GM23338 (cell line): ENCODE results near the gene HDGFL2. TPM values are rescaled to one million over a fixed set of nuclear protein-coding genes. Genes with fewer than 3 reads are reported as not detected.

Experiments
- ATAC-seq: fragments of 200-7000 bp; cut with Tn5 transposase; 3 replicates; pipeline ENCODE4 v1.9.1; 2020
- DNase-seq: peaks from one replicate; pipeline ENCODE4 v3.0.0-alpha.2; 2015; ENCODE audit warnings: low spot score
- H2AFZ ChIP-seq: fragments of 200-600 bp; sonication (generic); 2 replicates; pipeline ENCODE4 v1.8.0; 2016; ENCODE audit warnings: antibody characterized with exemption, mild to moderate bottlenecking, moderate library complexity
- H3F3A ChIP-seq: fragments of 200-600 bp; sonication (generic); replicated peaks from 2 replicates; pipeline ENCODE4 v1.8.0; 2017; ENCODE audit warnings: antibody characterized with exemption, mixed run types, low read depth
- H3K27ac ChIP-seq: fragments of 200-600 bp; sonication (generic); 2 replicates; pipeline ENCODE4 v1.6.1; 2016; ENCODE audit warnings: low read depth
- H3K27me3 ChIP-seq: fragments of 200-600 bp; sonication (generic); 2 replicates; pipeline ENCODE4 v1.8.0; 2016; ENCODE audit warnings: mild to moderate bottlenecking, mixed run types, moderate library complexity; ENCODE audit not compliant: insufficient read depth
- H3K36me3 ChIP-seq: fragments of 200-600 bp; sonication (generic); 2 replicates; pipeline ENCODE4 v1.8.0; 2016; ENCODE audit warnings: mild to moderate bottlenecking; ENCODE audit not compliant: insufficient read depth
- H3K4me1 ChIP-seq: fragments of 200-600 bp; sonication (generic); 2 replicates; pipeline ENCODE4 v1.8.0; 2016; ENCODE audit warnings: mild to moderate bottlenecking, moderate library complexity; ENCODE audit not compliant: insufficient read depth
- H3K4me2 ChIP-seq: fragments of 200-600 bp; sonication (generic); 2 replicates; pipeline ENCODE4 v1.7.1; 2017; ENCODE audit warnings: mixed run types
- H3K4me3 ChIP-seq: fragments of 200-600 bp; sonication (generic); 2 replicates; pipeline ENCODE4 v1.6.1; 2016; ENCODE audit warnings: mixed run types
- H3K79me2 ChIP-seq: fragments of 200-600 bp; sonication (generic); replicated peaks from 2 replicates; pipeline ENCODE4 v1.8.0; 2017; ENCODE audit warnings: mild to moderate bottlenecking; ENCODE audit not compliant: insufficient read depth
- H3K9me2 ChIP-seq: fragments of 200-600 bp; sonication (generic); 2 replicates; pipeline ENCODE4 v1.8.0; 2017; ENCODE audit not compliant: insufficient read depth
- H4K20me1 ChIP-seq: fragments of 200-600 bp; sonication (generic); replicated peaks from 2 replicates; pipeline ENCODE4 v1.8.0; 2017; ENCODE audit warnings: mild to moderate bottlenecking; ENCODE audit not compliant: insufficient read depth
- H3K27ac Mint-ChIP-seq: 2 replicates; pipeline ENCODE4 v1.8.0; 2020; ENCODE audit warnings: inconsistent platforms, mild to moderate bottlenecking, moderate library complexity, mixed read lengths
- H3K27me3 Mint-ChIP-seq: 3 replicates; pipeline ENCODE4 v1.8.0; 2022; ENCODE audit warnings: low read depth, mild to moderate bottlenecking, moderate library complexity, mixed read lengths, inconsistent platforms; ENCODE audit not compliant: insufficient read depth, poor library complexity
- H3K36me3 Mint-ChIP-seq: 3 replicates; pipeline ENCODE4 v1.8.0; 2021; ENCODE audit warnings: low read depth, mild to moderate bottlenecking, inconsistent platforms, moderate library complexity, mixed read lengths
- H3K4me1 Mint-ChIP-seq: 3 replicates; pipeline ENCODE4 v1.8.0; 2020; ENCODE audit warnings: mild to moderate bottlenecking, inconsistent platforms, mixed read lengths
- H3K4me3 Mint-ChIP-seq: 3 replicates; pipeline ENCODE4 v1.8.0; 2021; ENCODE audit warnings: moderate library complexity, mild to moderate bottlenecking, inconsistent platforms, mixed read lengths
- H3K9me3 Mint-ChIP-seq: 3 replicates; pipeline ENCODE4 v1.8.0; 2020; ENCODE audit warnings: moderate library complexity, mild to moderate bottlenecking, inconsistent platforms, mixed read lengths
- CREB1 ChIP-seq: fragments of 250-450 bp; sonication (Bioruptor Pico); IDR thresholded peaks from 2 replicates; pipeline ENCODE4 v1.5.0; 2020; ENCODE audit warnings: low read depth, mild to moderate bottlenecking, moderate library complexity
- EZH2 ChIP-seq: fragments of 200-600 bp; sonication (generic); IDR thresholded peaks from one replicate; pipeline ENCODE4 v1.8.0; 2017; ENCODE audit warnings: antibody characterized with exemption, mild to moderate bottlenecking, low read depth; ENCODE audit not compliant: unreplicated experiment
- EZH2phosphoT487 ChIP-seq: fragments of 200-600 bp; sonication (generic); IDR thresholded peaks from one replicate; pipeline ENCODE4 v1.8.1; 2018; ENCODE audit warnings: antibody characterized with exemption; ENCODE audit not compliant: unreplicated experiment
- JUNB ChIP-seq: IDR thresholded peaks from one replicate; pipeline ENCODE4 v1.6.1; 2016; ENCODE audit warnings: antibody characterized with exemption; ENCODE audit not compliant: unreplicated experiment
- NANOG ChIP-seq: IDR thresholded peaks from 2 replicates; pipeline ENCODE4 v1.6.1; 2016; ENCODE audit warnings: antibody characterized with exemption, borderline replicate concordance
- POLR2AphosphoS5 ChIP-seq: IDR thresholded peaks from 2 replicates; pipeline ENCODE4 v1.6.1; 2016; ENCODE audit warnings: antibody characterized with exemption, low read depth
- STAT1 ChIP-seq: IDR thresholded peaks from one replicate; pipeline ENCODE4 v1.6.1; 2016; ENCODE audit warnings: antibody characterized with exemption; ENCODE audit not compliant: unreplicated experiment
- ZNF114 ChIP-seq: fragments of 250-450 bp; sonication (Bioruptor Pico); IDR thresholded peaks from 2 replicates; pipeline ENCODE4 v1.5.0; 2020; ENCODE audit warnings: mild to moderate bottlenecking, moderate library complexity
- ZNF331 ChIP-seq: fragments of 250-450 bp; sonication (Bioruptor Pico); IDR thresholded peaks from 2 replicates; pipeline ENCODE4 v1.5.0; 2020; ENCODE audit warnings: low read depth, mild to moderate bottlenecking, moderate library complexity
- polyA plus RNA-seq: library from polyadenylated mRNA; unstranded; fragments of >200 nt; fragmentation: Nextera tagmentation; extraction: Ambion mirVana; gene quantifications from 2 replicates; pipeline ENCODE4 v1.2.1, GENCODE V29; 2016
- total RNA-seq: library from RNA; depleted of rRNA; stranded (reverse); fragments of >200 nt; shearing (Covaris generic); gene quantifications from 2 replicates; pipeline ENCODE4 v1.2.3, GENCODE V29; 2014
- TF ChIP-seq, protein P1 (sequence below): IDR thresholded peaks from one replicate; pipeline ENCODE4 v1.6.1; 2018; ENCODE audit warnings: antibody characterized with exemption; ENCODE audit not compliant: unreplicated experiment
- TF ChIP-seq, protein P2 (sequence below), 2 experiments: fragments of 200-600 bp in 1 of 2; sonication (generic) in 1 of 2; conservative IDR thresholded peaks; 2 replicates each; pipeline versions ENCODE4 v1.5.1 to v1.6.1; 2016 to 2017; ENCODE audit warnings: antibody characterized with exemption in 2 of 2, low read depth in 2 of 2, mild to moderate bottlenecking in 2 of 2, moderate library complexity in 1 of 2
- TF ChIP-seq, protein P3 (sequence below): fragments of 250-450 bp; sonication (Bioruptor Pico); IDR thresholded peaks from 2 replicates; pipeline ENCODE4 v1.5.0; 2020; ENCODE audit warnings: mild to moderate bottlenecking, moderate library complexity
- TF ChIP-seq, protein P4 (sequence below): IDR thresholded peaks from 2 replicates; pipeline ENCODE4 v1.6.1; 2016; ENCODE audit warnings: antibody characterized with exemption

Gene HDGFL2
- total and polyA plus RNA-seq, 2 experiments from 2014 or later: 64.8 to 113 TPM

DNA sequence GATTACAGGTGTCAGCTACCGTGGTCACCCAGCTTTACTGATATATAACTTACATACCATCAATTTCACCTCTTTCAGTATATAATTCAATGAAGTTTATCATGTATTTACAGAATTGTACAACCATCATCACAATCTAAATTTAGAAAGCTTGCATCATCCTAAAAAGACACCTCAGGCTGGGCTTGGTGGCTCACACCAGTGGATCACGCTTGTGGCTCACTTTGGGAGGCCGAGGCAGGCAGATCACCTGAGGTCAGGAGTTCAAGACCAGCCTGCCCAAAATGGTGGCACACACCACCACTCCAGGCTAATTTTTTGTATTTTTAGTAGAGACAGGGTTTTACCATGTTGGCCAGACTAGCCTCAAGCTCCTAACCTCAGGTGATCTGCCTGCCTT is 4.3 kb upstream of the HDGFL2 start:
- H3K4me2 ChIP-seq: no peak overlapping the region
- H3K79me2 ChIP-seq: peaks cover 5% of the 10 kb centered on the region
- no peaks in the 10 kb centered on the region for H3K36me3 ChIP-seq
- Mint-ChIP-seq H3K4me3 (no peak overlapping the region), H3K4me1 (0 out of 3 replicates have a peak, but pooled peaks cover 3% of the 10 kb centered on the region), H3K9me3 (no peaks in the 10 kb centered on the region), H3K36me3 (no peaks in the 10 kb centered on the region), H3K27ac (no peak overlapping the region), H3K27me3 (no peaks in the 10 kb centered on the region)
- H3K4me3 ChIP-seq: no peak overlapping the region
- ATAC-seq (no peak), DNase-seq (no peak)
- no peak overlapping the region for H3K27ac ChIP-seq
- H2AFZ ChIP-seq: no peak overlapping the region
- no peaks in the 10 kb centered on the region for H3K9me2 ChIP-seq
- TF ChIP-seq NANOG (no peak), EZH2phosphoT487 (no peak), EZH2 (no peak), CREB1 (no peak), JUNB (no peak), ZNF114 (CRISPR knock-in tag) (no peak), STAT1 (no peak), ZNF331 (no peak), POLR2AphosphoS5 (no peak)
- TF ChIP-seq, protein P1, sequence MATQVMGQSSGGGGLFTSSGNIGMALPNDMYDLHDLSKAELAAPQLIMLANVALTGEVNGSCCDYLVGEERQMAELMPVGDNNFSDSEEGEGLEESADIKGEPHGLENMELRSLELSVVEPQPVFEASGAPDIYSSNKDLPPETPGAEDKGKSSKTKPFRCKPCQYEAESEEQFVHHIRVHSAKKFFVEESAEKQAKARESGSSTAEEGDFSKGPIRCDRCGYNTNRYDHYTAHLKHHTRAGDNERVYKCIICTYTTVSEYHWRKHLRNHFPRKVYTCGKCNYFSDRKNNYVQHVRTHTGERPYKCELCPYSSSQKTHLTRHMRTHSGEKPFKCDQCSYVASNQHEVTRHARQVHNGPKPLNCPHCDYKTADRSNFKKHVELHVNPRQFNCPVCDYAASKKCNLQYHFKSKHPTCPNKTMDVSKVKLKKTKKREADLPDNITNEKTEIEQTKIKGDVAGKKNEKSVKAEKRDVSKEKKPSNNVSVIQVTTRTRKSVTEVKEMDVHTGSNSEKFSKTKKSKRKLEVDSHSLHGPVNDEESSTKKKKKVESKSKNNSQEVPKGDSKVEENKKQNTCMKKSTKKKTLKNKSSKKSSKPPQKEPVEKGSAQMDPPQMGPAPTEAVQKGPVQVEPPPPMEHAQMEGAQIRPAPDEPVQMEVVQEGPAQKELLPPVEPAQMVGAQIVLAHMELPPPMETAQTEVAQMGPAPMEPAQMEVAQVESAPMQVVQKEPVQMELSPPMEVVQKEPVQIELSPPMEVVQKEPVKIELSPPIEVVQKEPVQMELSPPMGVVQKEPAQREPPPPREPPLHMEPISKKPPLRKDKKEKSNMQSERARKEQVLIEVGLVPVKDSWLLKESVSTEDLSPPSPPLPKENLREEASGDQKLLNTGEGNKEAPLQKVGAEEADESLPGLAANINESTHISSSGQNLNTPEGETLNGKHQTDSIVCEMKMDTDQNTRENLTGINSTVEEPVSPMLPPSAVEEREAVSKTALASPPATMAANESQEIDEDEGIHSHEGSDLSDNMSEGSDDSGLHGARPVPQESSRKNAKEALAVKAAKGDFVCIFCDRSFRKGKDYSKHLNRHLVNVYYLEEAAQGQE: no peak
- TF ChIP-seq, protein P2, sequence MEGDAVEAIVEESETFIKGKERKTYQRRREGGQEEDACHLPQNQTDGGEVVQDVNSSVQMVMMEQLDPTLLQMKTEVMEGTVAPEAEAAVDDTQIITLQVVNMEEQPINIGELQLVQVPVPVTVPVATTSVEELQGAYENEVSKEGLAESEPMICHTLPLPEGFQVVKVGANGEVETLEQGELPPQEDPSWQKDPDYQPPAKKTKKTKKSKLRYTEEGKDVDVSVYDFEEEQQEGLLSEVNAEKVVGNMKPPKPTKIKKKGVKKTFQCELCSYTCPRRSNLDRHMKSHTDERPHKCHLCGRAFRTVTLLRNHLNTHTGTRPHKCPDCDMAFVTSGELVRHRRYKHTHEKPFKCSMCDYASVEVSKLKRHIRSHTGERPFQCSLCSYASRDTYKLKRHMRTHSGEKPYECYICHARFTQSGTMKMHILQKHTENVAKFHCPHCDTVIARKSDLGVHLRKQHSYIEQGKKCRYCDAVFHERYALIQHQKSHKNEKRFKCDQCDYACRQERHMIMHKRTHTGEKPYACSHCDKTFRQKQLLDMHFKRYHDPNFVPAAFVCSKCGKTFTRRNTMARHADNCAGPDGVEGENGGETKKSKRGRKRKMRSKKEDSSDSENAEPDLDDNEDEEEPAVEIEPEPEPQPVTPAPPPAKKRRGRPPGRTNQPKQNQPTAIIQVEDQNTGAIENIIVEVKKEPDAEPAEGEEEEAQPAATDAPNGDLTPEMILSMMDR (conservative IDR thresholded peaks at IDR 0.05; ENCODE audit: low read depth in 2 of 2): no peak
- TF ChIP-seq, protein P3, sequence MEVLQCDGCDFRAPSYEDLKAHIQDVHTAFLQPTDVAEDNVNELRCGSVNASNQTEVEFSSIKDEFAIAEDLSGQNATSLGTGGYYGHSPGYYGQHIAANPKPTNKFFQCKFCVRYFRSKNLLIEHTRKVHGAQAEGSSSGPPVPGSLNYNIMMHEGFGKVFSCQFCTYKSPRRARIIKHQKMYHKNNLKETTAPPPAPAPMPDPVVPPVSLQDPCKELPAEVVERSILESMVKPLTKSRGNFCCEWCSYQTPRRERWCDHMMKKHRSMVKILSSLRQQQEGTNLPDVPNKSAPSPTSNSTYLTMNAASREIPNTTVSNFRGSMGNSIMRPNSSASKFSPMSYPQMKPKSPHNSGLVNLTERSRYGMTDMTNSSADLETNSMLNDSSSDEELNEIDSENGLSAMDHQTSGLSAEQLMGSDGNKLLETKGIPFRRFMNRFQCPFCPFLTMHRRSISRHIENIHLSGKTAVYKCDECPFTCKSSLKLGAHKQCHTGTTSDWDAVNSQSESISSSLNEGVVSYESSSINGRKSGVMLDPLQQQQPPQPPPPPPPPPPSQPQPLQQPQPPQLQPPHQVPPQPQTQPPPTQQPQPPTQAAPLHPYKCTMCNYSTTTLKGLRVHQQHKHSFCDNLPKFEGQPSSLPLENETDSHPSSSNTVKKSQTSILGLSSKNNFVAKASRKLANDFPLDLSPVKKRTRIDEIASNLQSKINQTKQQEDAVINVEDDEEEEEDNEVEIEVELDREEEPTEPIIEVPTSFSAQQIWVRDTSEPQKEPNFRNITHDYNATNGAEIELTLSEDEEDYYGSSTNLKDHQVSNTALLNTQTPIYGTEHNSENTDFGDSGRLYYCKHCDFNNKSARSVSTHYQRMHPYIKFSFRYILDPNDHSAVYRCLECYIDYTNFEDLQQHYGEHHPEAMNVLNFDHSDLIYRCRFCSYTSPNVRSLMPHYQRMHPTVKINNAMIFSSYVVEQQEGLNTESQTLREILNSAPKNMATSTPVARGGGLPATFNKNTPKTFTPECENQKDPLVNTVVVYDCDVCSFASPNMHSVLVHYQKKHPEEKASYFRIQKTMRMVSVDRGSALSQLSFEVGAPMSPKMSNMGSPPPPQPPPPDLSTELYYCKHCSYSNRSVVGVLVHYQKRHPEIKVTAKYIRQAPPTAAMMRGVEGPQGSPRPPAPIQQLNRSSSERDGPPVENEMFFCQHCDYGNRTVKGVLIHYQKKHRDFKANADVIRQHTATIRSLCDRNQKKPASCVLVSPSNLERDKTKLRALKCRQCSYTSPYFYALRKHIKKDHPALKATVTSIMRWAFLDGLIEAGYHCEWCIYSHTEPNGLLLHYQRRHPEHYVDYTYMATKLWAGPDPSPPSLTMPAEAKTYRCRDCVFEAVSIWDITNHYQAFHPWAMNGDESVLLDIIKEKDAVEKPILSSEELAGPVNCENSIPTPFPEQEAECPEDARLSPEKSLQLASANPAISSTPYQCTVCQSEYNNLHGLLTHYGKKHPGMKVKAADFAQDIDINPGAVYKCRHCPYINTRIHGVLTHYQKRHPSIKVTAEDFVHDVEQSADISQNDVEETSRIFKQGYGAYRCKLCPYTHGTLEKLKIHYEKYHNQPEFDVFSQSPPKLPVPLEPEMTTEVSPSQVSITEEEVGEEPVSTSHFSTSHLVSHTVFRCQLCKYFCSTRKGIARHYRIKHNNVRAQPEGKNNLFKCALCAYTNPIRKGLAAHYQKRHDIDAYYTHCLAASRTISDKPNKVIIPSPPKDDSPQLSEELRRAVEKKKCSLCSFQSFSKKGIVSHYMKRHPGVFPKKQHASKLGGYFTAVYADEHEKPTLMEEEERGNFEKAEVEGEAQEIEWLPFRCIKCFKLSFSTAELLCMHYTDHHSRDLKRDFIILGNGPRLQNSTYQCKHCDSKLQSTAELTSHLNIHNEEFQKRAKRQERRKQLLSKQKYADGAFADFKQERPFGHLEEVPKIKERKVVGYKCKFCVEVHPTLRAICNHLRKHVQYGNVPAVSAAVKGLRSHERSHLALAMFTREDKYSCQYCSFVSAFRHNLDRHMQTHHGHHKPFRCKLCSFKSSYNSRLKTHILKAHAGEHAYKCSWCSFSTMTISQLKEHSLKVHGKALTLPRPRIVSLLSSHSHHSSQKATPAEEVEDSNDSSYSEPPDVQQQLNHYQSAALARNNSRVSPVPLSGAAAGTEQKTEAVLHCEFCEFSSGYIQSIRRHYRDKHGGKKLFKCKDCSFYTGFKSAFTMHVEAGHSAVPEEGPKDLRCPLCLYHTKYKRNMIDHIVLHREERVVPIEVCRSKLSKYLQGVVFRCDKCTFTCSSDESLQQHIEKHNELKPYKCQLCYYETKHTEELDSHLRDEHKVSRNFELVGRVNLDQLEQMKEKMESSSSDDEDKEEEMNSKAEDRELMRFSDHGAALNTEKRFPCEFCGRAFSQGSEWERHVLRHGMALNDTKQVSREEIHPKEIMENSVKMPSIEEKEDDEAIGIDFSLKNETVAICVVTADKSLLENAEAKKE (CRISPR knock-in tag): no peak
- TF ChIP-seq, protein P4, sequence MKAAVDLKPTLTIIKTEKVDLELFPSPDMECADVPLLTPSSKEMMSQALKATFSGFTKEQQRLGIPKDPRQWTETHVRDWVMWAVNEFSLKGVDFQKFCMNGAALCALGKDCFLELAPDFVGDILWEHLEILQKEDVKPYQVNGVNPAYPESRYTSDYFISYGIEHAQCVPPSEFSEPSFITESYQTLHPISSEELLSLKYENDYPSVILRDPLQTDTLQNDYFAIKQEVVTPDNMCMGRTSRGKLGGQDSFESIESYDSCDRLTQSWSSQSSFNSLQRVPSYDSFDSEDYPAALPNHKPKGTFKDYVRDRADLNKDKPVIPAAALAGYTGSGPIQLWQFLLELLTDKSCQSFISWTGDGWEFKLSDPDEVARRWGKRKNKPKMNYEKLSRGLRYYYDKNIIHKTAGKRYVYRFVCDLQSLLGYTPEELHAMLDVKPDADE: no peak
- H3F3A ChIP-seq: no peaks in the 10 kb centered on the region
- no peaks in the 10 kb centered on the region for H3K27me3 ChIP-seq
- no peaks in the 10 kb centered on the region for H3K4me1 ChIP-seq
- no peaks in the 10 kb centered on the region; the same call in 1 of the 2 replicates for H4K20me1 ChIP-seq
